HG02870 (cell line): ENCODE results near the gene SLC43A2.

ENCODE experiments used
- ATAC-seq: cut with Tn5 transposase; IDR thresholded peaks from one replicate; pipeline ENCODE4 v1.9.1; 2021; ENCODE audit warnings: mild to moderate bottlenecking, moderate library complexity; ENCODE audit not compliant: unreplicated experiment

SLC43A2 gene

DNA sequence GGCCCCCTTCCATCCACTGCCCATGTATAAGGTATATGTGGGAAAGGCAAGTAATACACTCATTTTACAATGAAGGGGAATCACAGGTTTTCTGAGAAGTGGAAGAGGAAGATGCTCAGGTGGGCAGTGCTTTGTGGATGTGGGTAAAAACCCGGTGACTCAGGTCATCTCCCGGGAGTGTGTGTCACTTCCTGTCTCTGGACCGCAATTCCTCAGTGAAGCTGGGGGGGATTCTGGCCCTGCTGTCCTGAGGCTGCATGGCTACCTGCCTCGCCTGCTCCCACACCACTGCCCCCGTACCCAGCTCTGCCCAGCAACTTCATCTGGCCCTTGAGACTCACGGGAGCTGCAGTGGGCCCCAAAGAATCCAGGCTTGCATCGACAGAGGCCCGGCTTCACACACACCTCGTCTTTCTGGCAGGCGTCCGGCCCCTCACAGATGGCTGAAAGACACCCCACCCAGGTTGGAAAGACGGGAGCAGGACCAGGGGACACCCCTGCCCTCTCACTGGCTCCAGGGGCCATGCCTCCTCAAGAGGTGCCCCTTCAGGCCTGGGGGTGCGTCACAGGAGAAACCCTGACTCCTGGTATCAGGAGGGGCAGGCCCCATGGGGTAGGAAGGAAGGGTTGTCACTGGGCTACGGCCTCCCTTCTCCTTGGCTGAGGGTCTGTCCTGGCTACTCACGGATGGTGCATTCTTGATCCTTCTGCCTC is 16.0 kb upstream of the SLC43A2 start:
- ATAC-seq = no peak

- no peak for ATAC-seq
Measured at GRCh38 chr17:1643999-1644492, 15.4 kb upstream of the SLC43A2 start.

DNA sequence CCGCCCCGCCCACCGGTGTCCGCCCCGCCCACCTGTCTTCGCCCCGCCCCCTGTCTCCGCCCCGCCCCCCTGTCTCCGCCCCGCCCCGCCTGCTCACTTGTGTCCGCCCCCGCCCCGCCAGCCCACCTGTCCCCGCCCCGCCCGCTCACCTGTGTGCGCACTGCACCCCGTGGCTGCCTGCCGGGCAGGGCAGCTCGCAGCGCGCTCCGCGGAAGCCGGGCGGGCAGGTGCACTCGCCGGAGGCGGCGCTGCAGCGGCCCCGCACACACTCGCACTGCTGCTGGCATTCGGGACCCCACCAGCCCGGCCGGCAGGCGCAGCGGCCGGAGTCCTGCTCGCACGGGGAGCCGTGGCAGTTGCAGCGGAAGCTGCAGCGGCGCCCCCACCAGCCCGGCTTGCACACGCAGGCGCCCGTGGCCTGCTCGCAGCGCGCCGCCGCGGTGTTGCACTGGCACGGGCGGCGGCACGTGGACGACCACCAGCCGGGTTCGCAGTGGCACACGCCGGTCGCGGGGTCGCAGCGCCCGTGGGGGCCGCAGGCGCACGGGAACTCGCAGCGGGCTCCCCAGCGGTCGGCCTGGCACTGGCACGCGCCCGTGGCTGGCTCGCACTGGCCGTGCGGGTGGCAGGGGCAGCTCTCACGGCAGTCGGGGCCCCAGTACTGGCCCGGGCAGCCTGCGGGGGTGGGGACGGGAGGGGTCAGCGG is 14.8 kb upstream of the SLC43A2 start:
- ATAC-seq = no peak

- ATAC-seq = no peak
Measured at GRCh38 chr17:1641065-1641403, 12.4 kb upstream of the SLC43A2 start.

DNA sequence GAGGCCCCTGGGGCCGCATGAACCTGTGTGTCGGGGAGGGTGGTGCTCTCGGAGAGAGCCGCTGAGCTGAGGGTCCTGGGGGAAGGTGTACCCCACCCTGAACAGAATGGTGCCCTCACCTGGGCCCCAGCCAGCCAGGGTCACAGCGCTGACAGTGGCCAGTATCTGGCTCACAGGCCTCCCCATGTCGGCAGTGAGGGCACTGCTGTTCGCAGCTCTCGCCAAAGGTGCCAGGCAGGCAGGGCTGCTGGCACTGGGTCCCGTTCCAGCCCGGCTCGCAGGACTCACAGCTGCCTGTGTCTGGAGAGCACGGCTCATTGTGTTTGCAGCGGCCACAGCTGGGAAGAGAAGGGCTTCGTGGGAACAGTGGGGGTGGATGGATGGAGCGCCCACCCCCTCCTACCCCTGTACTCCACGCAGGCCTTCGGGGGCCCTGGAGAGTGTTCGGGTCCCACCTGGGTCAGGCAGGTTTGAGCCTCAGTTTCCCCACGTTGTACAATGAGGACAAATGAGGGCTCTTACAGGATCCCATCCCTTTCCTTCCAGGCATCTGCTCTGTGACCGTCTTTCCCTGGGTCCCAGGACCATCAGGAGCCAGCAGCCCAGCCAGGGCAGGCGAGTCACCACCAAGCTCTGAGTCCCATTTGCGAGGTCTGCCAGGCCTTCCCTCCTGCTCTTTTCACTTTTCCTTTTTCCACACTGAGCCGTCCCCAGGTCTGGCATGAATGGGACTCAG is 11.9 kb upstream of the SLC43A2 start:
- no peak for ATAC-seq

DNA sequence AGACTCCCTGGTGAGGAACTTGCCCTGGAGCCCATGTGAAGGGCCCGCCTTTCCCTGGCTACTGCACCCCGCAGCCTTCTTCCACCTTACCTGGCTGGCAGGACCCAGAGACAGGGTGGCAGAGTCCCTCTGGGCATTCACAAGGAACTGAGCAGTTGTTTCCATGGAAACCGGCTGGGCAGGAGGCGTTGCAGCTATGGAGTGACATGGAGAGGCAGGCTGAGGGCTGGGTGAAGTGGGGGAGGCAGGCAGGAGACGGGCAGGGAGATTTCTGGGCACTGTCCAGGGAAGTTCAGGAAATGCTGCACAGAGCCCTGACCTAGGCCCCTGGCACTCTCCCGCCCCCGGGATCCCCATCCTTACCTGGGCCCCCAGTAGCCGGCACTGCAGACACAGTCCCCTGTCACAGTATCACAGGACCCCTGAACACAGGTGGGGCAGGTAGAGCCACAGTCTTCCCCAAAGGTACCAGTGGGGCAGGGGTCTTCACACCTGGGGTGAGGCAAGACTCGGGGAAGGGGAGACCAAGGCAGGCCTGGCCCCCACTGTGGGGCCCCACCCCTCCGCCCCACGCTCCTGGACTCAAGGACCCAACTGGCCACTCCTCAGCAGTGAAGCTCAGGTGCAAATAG is 11.0 kb upstream of the SLC43A2 start:
- ATAC-seq = no peak

DNA sequence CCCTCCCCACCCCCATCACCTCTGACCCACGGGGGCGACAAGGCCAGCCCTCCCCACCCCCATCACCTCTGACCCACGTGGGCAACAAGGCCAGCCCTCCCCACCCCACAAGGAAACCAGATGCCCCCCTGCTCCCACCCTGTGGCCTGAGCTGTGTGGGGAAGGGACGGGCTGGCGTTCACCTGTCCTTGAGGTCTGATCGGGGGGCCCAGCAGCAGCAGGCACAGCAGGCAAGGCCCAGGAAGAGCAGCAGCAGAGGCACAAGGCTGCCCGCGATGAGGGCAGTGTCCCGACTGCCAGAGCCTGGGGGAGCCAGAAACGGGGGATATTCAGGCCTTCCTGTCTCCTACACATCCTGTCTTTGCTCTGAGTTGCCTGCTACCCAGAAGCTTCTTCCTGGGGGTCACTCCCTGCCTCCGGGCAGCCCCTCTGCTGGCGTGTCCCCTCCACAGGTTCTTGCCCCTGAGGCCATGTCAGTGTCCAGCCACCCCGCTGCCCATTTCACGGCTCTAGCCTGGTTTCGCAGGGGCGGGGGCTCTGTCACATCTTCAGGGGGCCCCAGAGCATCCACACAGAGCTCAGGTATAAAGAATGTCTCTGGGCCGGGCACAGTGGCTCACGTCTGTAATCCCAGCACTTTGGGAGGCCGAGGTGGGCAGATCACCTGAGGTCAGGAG is 10.1 kb upstream of the SLC43A2 start:
- ATAC-seq = no peak

GRCh38 chr17:1638171-1638590 is 9.5 kb upstream of the SLC43A2 start:
- ATAC-seq = no peak

- ATAC-seq = no peak
Measured at GRCh38 chr17:1636732-1637285, 8.2 kb upstream of the SLC43A2 start.

DNA sequence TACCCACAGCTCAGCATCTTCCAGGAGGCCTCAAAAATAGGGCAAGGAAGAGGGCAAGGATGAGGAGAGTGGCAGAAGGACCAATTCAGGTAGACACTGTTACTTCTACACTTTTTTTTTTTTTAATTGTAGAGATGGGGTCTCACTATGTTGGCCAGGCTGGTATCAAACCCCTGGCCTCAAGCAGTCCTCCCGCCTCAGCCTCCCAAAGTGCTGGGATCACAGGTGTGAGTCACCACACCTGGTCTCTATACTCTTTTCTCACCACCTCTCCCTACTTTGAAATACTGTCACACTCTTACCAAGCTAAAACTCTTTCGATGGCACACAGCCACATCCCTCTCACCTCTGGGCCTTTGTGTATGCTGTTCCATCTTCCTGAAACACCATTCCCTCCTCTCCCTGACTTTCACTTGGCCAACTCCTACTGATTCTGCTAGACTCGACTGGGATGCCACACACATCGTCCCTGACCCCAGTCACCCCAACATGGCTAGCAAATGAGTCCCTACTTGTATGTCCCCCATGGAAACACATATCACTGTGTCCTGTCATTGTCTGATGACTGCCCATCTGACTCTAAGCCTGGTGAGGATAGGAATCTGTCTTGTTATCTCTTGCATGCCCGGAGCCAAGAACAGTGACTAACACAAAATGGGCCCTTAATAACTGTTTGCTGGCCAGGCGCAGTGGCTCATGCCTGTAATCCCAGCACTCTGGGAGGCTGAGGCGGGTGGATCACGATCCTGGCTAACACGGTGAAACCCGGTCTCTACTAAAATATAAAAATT is 7.2 kb upstream of the SLC43A2 start:
- no peak for ATAC-seq

DNA sequence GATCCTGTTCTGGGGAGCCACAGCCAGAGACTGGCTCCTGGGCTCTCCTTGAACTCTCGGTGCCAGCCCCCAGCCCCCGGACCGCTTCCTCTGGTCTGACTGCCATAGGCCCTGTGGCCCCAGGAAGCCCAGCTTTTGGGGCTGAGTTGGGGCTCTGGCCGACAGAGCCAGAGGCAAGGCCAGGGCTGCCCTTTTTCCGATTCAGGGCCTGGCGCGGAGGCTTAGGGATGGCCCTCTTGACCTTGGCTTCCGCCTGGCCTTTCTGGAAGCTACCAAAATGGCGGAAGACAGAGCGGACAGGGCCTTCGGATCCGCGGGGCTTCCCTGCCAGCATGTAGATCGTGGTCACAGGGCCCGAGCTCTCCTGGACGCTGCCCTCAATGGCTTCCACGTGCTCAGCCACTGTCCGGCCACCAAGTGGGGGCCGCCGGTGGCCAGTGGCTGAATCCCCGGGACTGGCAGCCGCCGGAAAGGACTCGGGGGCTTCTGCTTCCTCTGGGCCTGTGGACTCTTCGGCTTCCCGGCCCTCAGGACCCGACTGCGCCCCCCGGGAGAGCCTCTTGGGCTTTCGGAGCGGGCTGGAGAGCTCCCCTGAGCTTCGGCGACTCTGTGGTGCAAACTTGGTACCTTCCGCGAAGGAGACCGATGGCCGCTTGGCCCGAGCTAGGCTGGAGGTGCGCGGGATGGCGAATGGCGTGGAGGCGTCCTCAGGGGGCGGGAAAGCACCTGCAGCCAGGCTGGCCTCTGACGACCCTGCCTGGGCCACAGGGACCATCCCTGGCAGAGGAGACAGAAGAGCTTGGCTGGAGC is 6.4 kb upstream of the SLC43A2 start:
- ATAC-seq = no peak

- no peak for ATAC-seq
Measured at GRCh38 chr17:1630662-1631061, 2.0 kb upstream of the SLC43A2 start.

- no peak for ATAC-seq
Measured at GRCh38 chr17:1629504-1630310, 1.1 kb upstream of the SLC43A2 start.

GRCh38 chr17:1628856-1629503 is 346 bp upstream of the SLC43A2 start:
- peak; percentile 50 for ATAC-seq

GRCh38 chr17:1627182-1627981 is 1.3 kb downstream of the SLC43A2 start:
- no peak for ATAC-seq

DNA sequence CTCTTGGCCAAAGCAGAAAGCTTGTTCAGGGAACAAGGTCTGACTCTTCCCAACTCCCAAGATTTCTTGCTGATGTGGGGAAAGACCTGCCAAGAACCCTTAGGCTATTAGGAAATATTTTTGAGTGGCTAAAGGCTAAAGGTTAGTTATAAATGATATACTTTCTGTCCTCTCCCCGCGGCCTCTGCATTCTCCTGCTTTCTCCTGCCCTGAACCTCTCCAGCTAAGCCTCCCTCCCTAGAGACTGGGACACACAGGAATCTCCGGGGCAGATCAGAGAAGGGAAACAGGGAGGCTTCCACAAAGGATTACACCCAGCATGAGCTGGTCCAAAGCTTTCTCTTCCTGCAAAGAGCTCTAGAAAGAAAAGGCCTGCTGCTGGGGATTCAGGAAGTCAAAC is 2.3 kb downstream of the SLC43A2 start:
- no peak for ATAC-seq

DNA sequence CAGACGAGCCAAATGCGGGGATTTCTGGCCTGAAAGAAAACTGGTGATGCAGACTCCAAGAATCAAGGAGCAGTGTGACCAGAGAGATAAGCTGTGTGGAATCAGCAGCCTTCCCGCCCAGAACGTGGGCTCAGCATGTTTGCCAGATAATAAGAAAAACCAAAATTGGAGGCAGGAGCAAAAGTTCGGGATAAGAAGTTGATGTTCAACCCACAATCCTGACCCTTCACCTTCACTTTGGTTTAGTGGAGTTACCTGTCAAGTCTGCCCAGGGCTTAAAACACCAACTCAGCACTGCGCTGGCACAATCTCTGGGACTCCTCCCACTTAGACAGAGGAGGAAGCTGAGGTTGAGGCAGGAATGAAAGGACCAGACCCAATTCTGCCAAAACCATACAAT is 3.1 kb downstream of the SLC43A2 start:
- ATAC-seq = no peak
